HG03103 (cell line): ENCODE results near the gene NAA40.

Source experiments
- ATAC-seq: cut with Tn5 transposase; IDR thresholded peaks from one replicate; pipeline ENCODE4 v1.9.1; 2021; ENCODE audit warnings: low read depth; ENCODE audit not compliant: unreplicated experiment

NAA40 gene

DNA sequence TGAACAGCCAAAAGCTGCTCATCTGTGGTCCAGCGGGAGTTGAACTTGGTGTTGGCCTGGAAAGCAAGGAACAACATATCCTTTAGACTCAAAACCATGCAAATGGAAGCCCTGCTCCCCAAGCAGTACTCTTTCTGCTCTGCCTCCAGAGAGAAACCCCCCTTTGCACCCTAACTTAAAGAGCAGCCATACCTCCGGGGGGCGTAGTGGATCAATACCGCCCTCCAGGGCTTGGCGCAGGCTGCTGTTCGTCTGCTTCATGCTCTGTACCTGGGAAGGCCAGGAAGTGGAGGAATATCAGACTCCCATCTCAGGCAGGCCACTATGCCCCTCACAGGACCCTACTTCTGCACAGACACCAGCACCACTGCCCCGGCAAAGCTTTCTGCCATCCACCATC lies 26.1 kb upstream of the NAA40 start:
- ATAC-seq: no peak

- ATAC-seq: no peak
Observed at GRCh38 chr11:63913866-63914830, 24.7 kb upstream of the NAA40 start.

DNA sequence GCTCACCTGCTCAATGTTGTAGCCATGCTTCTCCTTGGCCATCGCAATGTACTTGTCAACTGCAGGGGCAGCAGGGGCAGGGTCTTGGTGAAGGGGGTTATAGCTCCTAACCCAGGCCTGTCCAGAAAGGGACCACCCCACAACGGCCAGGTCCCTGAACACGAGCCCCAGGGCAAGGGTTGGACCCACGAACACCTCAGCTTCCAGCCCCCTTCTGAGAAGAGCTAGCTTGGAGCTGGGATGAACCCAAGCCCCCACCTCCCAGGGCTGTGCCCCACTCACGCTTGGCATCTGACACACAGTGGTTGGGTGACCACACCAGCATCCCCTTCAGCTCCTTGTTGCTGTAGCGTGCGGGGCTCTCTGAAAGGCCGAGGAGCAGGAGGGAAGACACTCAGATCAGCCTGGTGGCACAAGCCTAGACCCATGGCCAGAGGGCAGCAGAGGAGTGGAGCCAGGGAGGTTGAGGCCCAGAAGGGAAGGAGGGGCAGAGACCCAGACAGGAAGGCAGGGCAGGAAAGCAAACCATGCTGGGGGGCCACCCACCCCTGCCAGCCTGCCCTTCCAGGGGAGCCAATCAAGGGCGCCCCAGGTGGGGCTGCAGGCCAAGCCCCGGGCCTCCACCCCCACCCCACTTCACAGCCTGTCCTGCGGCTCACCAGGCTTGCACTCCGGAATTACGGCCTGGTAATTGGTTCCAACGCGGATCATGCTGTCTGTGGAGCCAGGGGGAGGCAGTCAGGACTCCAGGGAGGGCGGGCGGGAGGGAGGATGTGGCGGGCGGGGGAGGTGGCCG lies 23.7 kb upstream of the NAA40 start:
- ATAC-seq: no peak

GRCh38 chr11:63915961-63916836 lies 22.6 kb upstream of the NAA40 start:
- ATAC-seq: no peak

DNA sequence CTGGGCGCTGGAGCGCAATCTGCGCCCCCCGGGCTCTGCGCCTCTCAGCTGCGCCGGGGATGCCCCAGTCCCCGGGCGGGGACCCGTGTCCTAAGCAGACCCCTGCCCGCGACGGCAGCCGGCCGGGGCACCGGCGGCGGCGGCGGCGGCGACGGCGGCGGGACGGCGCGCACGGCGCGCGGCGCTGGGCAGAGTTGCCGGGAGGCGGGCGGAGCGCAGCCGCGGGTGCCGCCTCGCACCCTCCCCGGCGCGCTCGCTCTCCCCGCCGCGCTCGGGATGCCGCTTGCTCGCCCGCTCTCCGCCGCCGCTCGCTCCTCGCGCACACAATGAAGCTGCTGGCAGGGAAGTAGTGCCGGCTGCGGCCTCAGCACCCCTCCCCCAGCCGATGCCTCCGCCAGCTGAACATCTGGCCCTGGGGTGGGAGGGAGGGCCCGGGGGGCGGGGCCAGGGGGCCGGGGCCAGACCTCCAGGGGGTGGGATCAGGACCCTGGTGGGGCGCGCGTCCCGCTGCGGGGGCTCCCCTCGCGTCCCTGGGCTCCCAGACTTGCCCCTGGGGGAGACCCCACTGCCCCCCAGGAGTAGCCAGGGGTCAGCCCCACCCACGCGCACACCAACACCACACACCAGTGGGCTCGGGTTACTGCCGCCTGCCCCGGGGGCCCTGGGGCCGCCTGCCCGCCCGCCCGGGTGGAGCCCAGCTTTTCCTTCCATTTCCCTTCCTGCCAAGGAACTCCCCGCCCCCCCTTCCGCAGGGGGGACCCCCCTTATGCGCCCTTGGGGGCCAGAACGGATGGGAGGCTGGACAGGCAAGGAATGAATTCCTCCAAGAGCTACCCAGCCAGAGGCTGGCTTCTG lies 21.7 kb upstream of the NAA40 start, which contains the start of gene RCOR2:
Gene RCOR2 (minus strand): TSS at position 328 of the 855 bp plus-strand sequence. CDS start 708 bp downstream, outside the sequence.
- ATAC-seq: no peak

GRCh38 chr11:63917692-63918506 lies 20.9 kb upstream of the NAA40 start:
- ATAC-seq: no peak

DNA sequence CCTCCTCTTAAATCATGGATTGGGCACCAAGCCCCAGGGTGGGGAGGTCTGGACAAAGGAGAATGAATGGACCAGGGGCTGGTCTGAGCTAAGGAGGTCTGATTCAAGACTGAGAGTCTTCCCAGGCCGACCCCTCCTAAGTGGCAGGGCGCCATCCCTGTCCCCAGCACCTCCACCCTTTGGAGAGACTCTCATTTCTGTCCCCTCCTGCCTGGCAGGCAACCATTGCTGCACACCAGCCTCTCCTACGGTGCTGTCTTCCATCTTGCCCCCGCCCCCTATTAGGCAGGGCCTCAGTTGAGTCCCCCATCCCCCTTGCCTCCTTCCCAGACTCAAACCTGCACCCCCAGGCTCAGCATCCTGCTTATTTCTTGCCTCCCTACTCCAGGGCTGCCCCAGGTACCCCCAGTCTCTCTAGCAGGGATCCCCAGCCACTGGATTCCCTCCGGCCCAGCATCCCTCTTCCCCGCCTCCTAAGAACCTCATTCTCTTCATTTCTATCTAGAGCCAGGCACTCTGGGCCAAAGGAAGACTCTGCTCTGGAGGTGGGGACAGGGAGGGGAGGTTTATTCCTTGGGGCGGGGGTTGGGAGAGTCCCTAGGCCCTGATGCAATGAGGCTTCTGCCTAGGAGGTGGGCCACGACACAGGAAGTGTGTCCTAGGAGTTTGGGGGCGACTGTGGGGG lies 20.2 kb upstream of the NAA40 start:
- ATAC-seq: no peak

DNA sequence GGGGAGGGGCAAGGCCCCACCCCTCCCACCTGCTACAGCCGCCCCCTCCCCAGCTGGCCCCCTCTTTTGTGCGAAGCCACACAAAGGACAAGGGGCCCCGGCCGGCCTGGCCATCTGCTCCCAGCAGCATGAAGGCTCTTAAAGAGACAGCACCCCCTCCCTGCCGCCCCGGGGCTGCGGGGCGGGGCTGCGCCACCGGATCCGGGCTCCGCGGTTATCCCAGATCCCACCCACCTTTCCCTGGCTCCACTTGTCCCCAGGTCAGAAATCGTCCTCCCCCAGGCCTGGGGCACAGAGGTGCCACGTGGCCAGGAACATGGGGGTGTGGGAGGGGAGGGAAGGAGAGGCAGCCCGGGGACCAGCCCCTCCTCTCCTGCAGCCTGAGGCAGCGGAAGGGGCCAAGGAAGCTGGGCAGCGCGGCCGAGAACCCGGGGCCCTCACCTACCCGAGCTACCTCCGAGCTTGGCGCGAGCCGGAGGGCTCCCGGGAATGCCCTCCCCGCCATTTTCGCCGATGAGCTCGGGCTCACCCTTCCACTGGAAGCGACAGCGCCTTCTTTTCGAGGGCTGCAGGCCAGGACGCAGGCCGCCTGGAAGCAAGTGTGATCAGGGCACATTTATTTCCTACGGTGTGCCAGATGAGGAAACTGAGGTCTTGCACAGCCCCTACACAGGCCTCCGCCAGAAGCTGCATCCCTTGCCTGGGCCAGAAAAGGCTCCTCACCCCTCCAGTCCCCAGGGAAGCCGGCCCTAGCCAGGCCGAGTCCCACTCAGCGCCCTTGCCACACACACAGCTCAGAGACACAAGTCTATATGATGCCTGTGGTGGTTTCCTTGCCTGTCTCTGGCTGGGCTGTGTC lies 19.3 kb upstream of the NAA40 start:
- no peak for ATAC-seq

- no peak for ATAC-seq
Observed at GRCh38 chr11:63920126-63920938, 18.5 kb upstream of the NAA40 start.

DNA sequence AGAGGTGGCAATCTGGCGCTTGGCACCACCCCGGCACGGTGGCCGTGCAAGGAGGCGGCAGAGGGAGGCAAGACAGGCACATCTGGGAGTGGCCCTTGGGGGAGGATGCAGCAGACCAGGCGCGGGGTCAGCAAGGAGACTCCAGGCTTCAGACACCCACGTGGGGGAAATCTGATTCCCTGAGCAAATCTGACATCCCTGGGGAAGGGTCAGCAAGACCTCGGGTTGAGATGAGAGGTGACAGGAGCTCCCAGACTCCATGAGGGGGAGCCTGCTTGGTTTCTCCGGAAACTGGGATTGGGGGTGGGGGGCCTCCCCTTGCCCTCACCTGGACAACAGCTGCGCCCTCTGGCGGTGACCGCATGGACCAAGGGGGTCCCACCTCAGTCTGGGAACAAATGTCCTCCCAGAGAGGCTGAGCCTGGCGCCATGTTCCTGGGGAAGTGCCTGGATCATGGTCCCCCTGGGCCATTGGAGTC lies 17.8 kb upstream of the NAA40 start:
- ATAC-seq: no peak

GRCh38 chr11:63922673-63923192 lies 16.1 kb upstream of the NAA40 start:
- no peak for ATAC-seq

GRCh38 chr11:63923319-63923718 lies 15.5 kb upstream of the NAA40 start:
- no peak for ATAC-seq

GRCh38 chr11:63929616-63930015 lies 9.2 kb upstream of the NAA40 start:
- no peak for ATAC-seq

- no peak for ATAC-seq
Observed at GRCh38 chr11:63931045-63931444, 7.8 kb upstream of the NAA40 start.

GRCh38 chr11:63931876-63932275 lies 6.9 kb upstream of the NAA40 start:
- no peak for ATAC-seq

DNA sequence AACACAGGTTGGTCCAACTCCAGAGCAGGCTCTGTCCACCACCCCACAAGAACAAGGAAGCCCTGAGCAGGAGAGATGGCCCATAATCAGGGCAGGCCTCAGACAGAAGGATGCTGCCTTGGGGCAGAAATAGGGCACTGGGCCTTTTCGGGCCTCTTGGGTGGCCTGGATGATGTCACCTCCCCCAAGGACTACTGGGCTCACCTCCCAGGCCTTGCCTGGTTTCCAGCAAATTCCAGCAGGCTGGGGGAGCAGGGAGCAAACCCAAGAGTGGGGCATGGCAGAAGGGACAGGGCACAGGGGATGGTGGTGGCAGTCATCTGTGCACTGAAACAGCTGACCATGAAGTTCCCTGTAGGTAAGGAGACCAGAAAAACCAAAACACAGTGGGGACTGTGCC lies 5.3 kb upstream of the NAA40 start:
- no peak for ATAC-seq
